Activated naive CD8-positive, alpha-beta T cell treated with anti-CD3 and anti-CD28 coated beads for 36 hours (primary cell): ENCODE measurements around the gene KYAT1. TPM values are rescaled to one million over a fixed set of nuclear protein-coding genes. Genes with fewer than 3 reads are reported as not detected.
A peak's percentile ranks its signal among the peaks of the same experiment; 100 is the strongest.

Source experiments
- DNase-seq: peaks from one replicate; pipeline ENCODE4 v3.0.0; 2021
- H3K27ac Mint-ChIP-seq: one replicate; pipeline ENCODE4 v1.8.0; 2022; ENCODE audit warnings: mild to moderate bottlenecking, moderate library complexity, mixed read lengths
- H3K27me3 Mint-ChIP-seq: one replicate; pipeline ENCODE4 v1.8.0; 2022; ENCODE audit warnings: mild to moderate bottlenecking, mixed read lengths
- H3K36me3 Mint-ChIP-seq: one replicate; pipeline ENCODE4 v1.8.0; 2021; ENCODE audit warnings: mild to moderate bottlenecking, mixed read lengths
- H3K4me1 Mint-ChIP-seq: one replicate; pipeline ENCODE4 v1.8.0; 2021; ENCODE audit warnings: mixed read lengths
- H3K4me3 Mint-ChIP-seq: one replicate; pipeline ENCODE4 v1.8.0; 2022; ENCODE audit warnings: mild to moderate bottlenecking, moderate library complexity, mixed read lengths
- H3K9me3 Mint-ChIP-seq: one replicate; pipeline ENCODE4 v1.8.0; 2022; ENCODE audit warnings: mixed read lengths
- total RNA-seq, 2 experiments: library from RNA; stranded (reverse); gene quantifications; one replicate each; pipeline ENCODE4 v1.2.3, GENCODE V29; 2021

KYAT1 gene
- total RNA-seq, 2 experiments from 2014 or later = 7.4 to 9.4 TPM

DNA sequence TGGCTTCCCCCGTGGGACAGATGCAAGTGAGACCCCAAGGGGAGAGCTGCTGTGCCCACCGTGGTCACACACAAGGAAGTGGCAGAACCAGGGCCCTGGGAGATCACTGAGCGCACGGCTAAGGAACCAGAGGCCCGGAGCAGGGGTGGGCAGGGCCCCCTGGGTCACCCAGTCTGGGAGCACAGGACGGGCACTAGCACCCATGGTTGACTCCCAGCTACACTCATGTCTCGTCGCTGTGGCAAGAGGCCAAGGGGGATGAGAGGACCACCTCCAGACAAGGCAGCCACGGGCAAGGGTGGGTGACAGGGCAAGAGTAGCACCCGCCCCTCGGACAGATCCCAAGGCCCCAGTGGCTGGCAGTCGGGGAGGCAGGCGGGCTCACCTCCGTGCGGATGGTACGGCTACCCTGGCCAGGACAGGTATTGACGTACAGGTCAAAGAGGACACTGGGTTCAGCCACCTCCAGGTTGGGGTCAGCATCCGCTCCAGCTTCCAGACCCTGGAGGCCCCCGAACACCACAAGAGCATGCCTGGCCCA is 58.3 kb downstream of the KYAT1 start:
- DNase-seq = no peak
- H3K27ac Mint-ChIP-seq = no peak overlapping the region
- H3K36me3 Mint-ChIP-seq = peaks cover 19% of the 10 kb centered on the region
- H3K4me1 Mint-ChIP-seq = peaks cover 32% of the 10 kb centered on the region
- H3K27me3 Mint-ChIP-seq = peaks cover 3% of the 10 kb centered on the region
- no peaks in the 10 kb centered on the region for H3K9me3 Mint-ChIP-seq
- no peak overlapping the region for H3K4me3 Mint-ChIP-seq

DNA sequence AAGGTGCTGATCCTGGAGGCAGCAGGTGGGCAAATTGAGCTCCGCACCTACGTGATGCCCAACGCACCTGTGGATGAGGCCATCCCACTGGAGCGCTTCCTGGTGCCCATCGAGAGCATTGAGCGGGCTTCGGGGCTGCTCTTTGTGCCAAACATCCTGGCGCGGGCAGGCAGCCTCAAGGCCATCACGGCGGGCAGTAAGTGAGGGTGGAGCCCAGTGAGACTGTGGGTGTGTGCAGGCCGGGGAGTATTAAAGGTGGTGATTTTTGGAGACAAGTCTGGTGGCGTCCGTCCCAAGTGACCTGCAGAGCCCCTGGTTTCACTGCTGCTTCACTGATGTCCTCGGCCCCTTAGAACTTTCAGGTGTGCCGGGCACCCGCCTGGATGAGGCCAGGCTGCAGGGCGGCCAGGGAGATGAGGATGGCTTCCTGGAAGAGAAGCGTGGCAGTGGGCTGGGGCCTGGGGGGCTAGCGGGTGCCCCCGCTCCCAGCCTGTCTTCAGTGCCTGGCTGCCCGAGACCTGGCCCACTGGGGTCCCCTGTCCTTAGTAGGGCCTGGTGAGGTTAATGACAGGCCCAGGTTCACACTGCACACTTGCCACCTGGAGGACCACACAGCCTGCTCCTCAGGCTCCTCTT is 59.2 kb downstream of the KYAT1 start:
- H3K27me3 Mint-ChIP-seq = peaks cover 3% of the 10 kb centered on the region
- peaks cover 13% of the 10 kb centered on the region for H3K36me3 Mint-ChIP-seq
- H3K27ac Mint-ChIP-seq = no peak overlapping the region
- no peak overlapping the region for H3K4me3 Mint-ChIP-seq
- peaks cover 33% of the 10 kb centered on the region for H3K4me1 Mint-ChIP-seq
- no peaks in the 10 kb centered on the region for H3K9me3 Mint-ChIP-seq
- DNase-seq = no peak

DNA sequence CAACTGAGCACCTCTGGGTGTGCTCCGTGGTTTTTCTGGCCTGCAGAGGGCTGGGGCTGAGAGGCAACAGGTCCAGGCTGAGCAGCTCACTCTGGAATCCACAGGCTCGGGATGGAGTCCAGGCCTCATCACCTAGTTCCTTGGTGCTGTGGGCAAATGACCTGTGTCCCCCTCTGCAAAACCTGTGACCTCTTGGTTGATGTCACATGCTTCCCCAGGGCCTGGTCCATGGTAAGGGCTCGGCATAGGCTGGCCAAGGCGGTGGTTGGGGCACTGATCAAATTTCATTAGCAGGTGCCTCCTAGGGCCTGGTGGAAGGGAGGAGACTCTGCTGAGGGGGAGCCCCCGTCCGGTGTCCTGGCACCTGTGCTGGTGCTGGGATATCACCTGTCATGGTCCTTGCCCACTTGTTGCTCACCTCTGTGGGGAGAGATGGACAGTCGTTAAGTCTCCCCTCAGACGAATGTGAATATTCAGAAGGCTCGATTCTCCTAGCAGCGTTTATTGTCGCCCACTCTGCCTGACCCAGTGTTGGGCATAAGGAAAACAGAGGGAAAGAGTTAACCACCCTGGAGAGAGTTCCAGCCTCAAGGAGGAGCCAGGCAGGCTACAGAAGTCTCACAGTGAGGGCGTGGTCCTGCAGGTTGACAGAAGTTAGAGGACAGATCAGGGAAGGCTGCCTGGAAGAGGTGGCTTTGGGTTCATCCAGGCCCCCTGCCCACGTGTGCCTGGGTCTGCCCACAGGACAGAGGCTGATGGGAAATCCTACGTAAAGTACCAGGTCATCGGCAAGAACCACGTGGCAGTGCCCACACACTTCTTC is 60.0 kb downstream of the KYAT1 start:
- Mint-ChIP-seq H3K27ac (peak overlapping the region; percentile 55), H3K4me3 (no peak overlapping the region), H3K36me3 (peaks cover 8% of the 10 kb centered on the region), H3K27me3 (peaks cover 3% of the 10 kb centered on the region), H3K9me3 (no peaks in the 10 kb centered on the region), H3K4me1 (peaks cover 28% of the 10 kb centered on the region)
- no peak for DNase-seq

DNA sequence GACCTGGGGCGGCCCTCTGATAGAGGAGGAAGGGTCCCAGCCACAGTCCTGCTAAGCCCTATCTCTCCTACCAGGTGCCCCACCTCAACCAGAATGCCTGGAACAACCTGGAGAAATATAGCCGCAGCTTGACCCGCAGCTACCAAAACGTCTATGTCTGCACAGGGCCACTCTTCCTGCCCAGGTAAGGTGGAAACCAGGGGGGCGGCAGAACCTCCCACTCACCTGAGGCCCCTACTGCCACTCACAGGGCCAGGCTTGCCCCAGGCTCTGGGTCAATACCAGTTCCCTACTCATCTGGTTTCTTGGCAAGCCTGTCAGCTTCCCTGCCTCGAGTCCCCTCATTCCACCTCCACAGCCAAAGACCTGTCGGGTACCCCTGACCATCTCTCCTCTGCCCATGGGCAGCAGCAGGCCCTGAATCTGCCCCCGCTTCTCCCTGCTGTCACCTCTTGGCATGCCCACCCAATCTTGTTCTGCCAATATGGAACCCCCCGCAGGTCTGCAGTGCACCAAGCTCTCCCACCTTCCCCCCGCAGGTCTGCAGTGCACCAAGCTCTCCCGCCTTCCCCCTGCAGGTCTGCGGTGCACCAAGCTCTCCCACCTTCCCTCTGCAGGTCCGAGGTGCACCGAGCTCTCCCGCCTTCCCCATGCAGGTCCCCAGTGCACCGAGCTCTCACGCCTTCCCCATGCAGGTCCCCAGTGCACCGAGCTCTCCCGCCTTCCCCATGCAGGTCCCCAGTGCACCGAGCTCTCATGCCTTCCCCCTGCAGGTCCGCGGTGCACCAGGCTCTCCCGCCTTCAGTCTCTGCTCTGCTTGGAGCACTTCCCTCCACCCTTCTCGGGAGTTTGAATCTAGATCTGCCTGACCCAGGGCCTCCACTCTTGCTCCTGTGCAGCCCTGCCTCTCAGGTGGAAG is 60.8 kb downstream of the KYAT1 start:
- Mint-ChIP-seq H3K4me3 (no peak overlapping the region), H3K36me3 (peaks cover 8% of the 10 kb centered on the region), H3K27me3 (peaks cover 3% of the 10 kb centered on the region), H3K9me3 (no peaks in the 10 kb centered on the region), H3K4me1 (peaks cover 28% of the 10 kb centered on the region), H3K27ac (peak overlapping the region; percentile 55)
- no peak for DNase-seq

DNA sequence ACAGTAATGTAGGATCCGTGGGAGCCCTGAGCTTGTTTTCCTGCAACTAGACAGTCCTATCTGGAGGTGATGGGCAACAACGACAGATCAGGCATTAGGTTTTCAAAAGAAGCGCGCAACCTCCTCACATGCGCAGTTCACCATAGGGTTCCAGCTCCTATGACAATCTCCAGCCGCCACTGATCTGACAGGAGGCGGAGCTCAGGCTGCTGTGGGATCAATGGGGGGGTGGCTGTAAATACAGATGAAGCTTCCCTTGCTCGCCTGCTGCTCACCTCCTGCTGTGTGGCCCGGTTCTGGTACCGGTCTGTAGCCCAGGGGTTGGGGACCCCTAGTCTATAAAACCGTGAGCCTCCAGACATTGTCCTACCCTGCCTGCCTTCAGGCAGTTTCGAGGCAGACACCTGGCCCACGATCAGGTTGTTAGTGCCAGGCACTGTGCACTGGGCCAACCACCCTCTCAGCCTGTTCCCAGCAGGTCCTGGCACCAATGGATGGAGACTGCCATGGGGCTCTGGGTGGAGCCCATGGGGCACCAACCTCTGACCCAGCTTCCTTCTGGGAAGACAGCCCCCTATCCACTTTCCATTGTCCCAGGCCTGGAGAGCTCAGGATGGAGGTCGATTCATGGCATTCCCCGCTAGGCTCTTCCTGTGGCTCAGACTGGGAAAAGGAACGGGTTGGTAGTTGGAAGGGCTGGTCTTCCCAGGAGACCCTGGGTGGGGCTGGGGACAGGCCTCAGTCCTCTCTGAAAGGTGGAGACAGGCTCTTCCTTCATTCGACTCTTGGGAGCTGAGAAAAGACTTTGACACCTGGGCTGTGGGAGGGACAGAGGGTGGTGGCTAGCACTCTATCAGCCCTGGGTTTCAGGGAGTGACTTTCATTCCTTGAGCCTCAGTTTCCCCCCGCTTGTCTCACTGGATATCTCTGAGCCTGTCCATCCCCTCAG is 61.8 kb downstream of the KYAT1 start:
- peaks cover 8% of the 10 kb centered on the region for H3K36me3 Mint-ChIP-seq
- H3K27ac Mint-ChIP-seq = peak overlapping the region; percentile 55
- peaks cover 3% of the 10 kb centered on the region for H3K27me3 Mint-ChIP-seq
- no peak for DNase-seq
- H3K4me1 Mint-ChIP-seq = peaks cover 28% of the 10 kb centered on the region
- H3K4me3 Mint-ChIP-seq = peak overlapping the region; percentile 81
- no peaks in the 10 kb centered on the region for H3K9me3 Mint-ChIP-seq

DNA sequence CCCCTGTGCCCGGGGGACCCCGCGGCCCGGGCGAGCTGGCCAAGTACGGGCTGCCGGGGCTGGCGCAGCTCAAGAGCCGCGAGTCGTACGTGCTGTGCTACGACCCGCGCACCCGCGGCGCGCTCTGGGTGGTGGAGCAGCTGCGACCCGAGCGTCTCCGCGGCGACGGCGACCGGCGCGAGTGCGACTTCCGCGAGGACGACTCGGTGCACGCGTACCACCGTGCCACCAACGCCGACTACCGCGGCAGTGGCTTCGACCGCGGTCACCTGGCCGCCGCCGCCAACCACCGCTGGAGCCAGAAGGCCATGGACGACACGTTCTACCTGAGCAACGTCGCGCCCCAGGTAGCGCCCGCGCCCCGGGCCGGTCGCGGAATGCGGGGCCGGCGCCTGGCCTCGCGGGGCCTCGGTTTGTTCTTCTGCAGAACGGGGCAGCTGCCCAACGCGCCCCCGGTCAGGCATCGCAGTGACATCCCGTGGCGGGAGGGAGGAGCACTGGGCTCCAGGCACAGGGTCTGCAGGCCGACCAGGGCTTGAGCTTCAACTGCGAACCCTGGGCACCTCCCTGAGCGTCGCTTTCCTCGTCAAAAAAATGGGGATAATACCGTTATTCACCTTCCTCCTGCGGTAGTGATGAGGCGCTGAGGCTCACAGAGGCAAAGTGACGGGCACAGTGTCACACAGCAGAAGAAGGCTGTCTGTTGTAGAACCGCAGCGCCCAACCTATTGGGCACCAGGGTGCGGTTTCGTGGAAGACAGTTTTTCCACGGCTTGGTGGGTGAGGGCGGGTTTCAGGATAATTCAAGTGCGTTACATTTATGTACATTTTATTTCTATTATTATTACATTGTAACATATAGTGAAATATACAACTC is 62.7 kb downstream of the KYAT1 start:
- H3K36me3 Mint-ChIP-seq = peaks cover 8% of the 10 kb centered on the region
- H3K9me3 Mint-ChIP-seq = no peaks in the 10 kb centered on the region
- H3K4me1 Mint-ChIP-seq = peaks cover 28% of the 10 kb centered on the region
- H3K27ac Mint-ChIP-seq = peak overlapping the region; percentile 69
- peak overlapping the region; percentile 81 for H3K4me3 Mint-ChIP-seq
- H3K27me3 Mint-ChIP-seq = peaks cover 3% of the 10 kb centered on the region
- DNase-seq = peak; percentile 64

DNA sequence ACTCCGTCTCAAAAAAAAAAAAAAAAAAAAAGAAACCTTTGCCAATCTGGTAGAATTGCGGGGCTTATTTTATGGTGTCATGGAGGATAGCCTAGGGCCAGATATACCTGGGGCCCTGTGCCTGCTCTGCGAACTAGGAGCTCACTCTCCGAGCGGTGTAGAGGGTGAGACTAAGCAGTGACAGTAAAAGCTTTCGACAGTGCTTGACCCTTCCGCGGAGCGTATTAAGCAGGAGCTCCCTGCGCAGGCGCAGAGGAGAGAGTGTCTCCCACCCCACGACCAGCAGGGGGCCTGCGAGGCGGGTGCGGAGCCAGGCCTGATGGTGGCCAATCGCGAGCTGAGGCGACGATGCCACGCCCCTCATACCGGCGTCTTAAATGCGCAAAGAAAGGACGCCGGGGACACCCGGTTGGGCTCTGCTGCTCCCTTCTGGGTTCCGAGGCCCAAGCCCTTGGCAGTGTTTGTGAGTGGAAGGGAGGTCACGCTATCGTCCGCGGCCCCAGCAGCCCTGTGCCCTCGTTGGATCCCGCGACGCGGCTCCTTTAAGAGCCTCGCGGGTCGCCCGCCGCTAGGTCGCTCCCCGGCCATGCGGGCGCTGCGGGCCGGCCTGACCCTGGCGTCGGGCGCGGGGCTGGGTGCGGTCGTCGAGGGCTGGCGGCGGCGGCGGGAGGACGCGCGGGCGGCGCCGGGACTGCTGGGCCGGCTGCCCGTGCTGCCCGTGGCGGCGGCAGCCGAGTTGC is 63.5 kb downstream of the KYAT1 start, which contains the start of gene ENDOG:
ENDOG (plus strand) TSS at position 402 of the 740 bp plus-strand sequence; CDS start at position 587, 185 bp downstream.
- Mint-ChIP-seq H3K27ac (peak within 1 kb of the TSS; percentile 82), H3K4me1 (peaks cover 28% of the 10 kb centered on the region), H3K36me3 (peaks cover 8% of the 10 kb centered on the region), H3K27me3 (peaks cover 3% of the 10 kb centered on the region), H3K4me3 (peak within 1 kb of the TSS; percentile 81), H3K9me3 (no peaks in the 10 kb centered on the region)
- DNase-seq = peak; percentile 99

DNA sequence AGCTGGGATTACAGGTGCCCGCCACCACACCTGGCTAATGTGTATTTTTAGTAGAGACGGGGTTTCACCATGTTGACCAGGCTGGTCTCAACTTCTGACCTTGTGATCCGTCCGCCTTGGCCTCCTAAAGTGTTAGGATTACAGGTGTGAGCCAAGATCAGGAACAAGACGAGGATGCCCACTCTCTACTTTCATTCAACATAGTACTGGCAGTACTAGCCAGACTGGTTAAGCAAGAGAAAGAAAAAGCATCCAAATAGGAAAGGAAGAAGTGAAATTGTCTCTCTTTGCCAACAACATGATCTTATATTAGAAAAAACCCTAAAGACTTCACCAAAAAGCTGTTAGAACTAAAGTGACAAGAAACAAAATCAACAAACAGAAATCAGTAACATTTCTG is 70.9 kb downstream of the KYAT1 start:
- no peak overlapping the region for H3K4me3 Mint-ChIP-seq

DNA sequence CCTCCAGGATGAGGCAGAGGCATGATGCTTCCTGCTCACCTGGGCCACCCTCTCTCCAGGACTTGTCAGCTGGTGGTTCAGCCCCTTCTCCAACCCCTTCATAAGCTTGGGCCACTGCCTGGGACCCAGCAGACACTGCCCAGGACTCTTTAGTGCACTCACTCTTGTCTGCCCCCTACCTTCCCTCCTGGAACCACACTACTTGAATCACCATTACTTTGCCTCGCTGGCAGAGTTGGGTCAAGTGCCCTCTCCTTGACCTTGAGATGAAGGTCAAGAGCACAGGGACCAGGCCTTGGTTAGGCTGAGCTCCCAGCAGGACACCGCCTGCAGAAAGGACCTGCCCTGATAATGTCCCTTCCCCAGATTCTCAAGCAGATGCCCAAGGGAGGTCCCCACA is 71.9 kb downstream of the KYAT1 start:
- Mint-ChIP-seq H3K4me3 (no peak overlapping the region), H3K9me3 (no peaks in the 10 kb centered on the region), H3K27ac (no peak overlapping the region), H3K36me3 (peaks cover 3% of the 10 kb centered on the region), H3K27me3 (no peaks in the 10 kb centered on the region), H3K4me1 (no peaks in the 10 kb centered on the region)
- no peak for DNase-seq

More for the DNA sequence above, 70.9 kb downstream of the KYAT1 start:
- DNase-seq = no peak
- peaks cover 3% of the 10 kb centered on the region for H3K36me3 Mint-ChIP-seq
- no peaks in the 10 kb centered on the region for H3K27me3 Mint-ChIP-seq
- no peaks in the 10 kb centered on the region for H3K4me1 Mint-ChIP-seq
- no peaks in the 10 kb centered on the region for H3K9me3 Mint-ChIP-seq
- H3K27ac Mint-ChIP-seq = no peak overlapping the region

DNA sequence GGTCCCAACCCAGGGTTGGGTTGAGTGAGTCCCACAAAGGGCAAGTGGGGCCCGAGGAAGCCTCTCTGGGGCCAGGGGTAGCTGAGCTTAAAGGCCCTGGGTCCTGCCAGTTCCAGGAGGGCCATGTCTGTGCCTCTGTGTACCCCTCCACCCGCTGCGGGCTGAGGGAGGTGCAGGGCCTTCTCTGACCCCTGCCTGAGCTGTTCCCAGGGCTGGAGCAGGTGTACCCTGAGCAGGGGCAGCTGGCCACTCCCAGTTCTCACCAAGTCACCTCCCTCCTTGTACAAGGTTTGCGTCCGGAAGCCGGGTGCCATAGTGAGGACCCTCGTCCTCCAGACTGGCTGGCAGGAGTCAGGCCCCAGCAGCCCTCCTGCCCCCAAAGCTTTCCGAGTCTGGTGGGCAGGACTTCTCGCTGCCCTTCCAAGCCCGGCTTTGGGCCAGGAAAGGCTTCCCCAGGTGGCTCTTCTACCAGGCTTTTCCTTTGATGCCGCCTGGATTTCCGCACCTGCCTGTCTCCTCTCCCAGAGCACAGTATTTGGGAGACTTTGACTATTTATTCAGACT is 72.6 kb downstream of the KYAT1 start:
- Mint-ChIP-seq H3K36me3 (peaks cover 3% of the 10 kb centered on the region), H3K4me3 (no peak overlapping the region), H3K4me1 (no peaks in the 10 kb centered on the region), H3K9me3 (no peaks in the 10 kb centered on the region), H3K27me3 (no peaks in the 10 kb centered on the region), H3K27ac (no peak overlapping the region)
- no peak for DNase-seq

DNA sequence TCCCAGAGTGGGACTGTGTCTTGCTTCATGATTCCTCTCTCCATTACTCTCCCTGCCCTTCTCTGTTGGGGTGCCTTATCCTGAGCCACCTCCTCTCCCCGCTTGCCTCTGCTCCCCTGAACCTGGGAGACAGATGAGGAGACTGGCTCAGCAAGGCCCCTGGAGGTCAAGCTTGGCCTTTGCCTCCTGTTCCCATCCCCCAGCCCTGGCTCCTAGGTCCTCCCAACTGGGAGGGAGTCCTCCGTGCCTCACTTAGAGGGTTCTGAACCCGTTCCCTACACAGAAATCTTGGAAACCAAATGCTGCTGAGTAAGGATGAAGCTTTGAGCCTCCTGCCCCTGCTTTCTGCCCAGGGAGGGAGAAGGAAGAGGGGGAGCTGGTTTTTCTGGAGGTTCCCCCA is 73.2 kb downstream of the KYAT1 start:
- Mint-ChIP-seq H3K36me3 (peaks cover 3% of the 10 kb centered on the region), H3K9me3 (no peaks in the 10 kb centered on the region), H3K4me1 (no peaks in the 10 kb centered on the region), H3K27ac (peak overlapping the region; percentile 12), H3K27me3 (no peaks in the 10 kb centered on the region), H3K4me3 (no peak overlapping the region)
- DNase-seq = no peak

DNA sequence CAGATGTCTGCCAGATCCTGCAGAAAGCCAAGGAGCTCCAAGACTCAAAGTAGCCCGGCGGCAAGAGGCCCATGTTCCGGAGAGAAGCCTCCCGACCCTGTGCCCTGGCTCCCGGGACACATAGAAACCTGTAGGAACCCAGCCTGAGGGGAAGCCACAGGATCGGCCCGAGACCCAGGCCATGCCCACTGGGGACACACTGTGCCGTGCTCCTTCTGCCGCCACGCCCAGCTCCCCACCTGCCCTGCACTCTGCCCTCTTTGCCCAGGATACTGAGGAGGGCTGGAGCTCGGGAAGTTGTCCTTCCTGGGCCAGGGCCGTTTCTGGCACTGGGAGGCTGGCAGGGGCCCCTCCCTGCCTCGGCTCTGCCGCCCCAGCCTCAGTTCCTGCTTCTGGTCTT is 73.9 kb downstream of the KYAT1 start:
- H3K4me1 Mint-ChIP-seq = no peaks in the 10 kb centered on the region
- H3K27ac Mint-ChIP-seq = no peak overlapping the region
- no peaks in the 10 kb centered on the region for H3K27me3 Mint-ChIP-seq
- peaks cover 3% of the 10 kb centered on the region for H3K36me3 Mint-ChIP-seq
- H3K9me3 Mint-ChIP-seq = no peaks in the 10 kb centered on the region
- DNase-seq = no peak
- no peak overlapping the region for H3K4me3 Mint-ChIP-seq
